ENCODE results near the gene MIAT. TPM values are rescaled to one million over a fixed set of nuclear protein-coding genes. Genes with fewer than 3 reads are reported as not detected.

MIAT gene
- total and polyA plus RNA-seq, 9 of the 15 experiments (the other 6 are each of a cell fraction or from before 2014, with no cell fraction given) = 0.03 to 0.93 (median 0.34) TPM

GRCh38 chr22:26722159-26722558, 64.8 kb downstream of the MIAT start:
- Histone ChIP-seq H3K27ac (ENCODE audit: extremely low read depth, low read depth, low read length) (no peak overlapping the region), H4K20me1 (replicated peaks; ENCODE audit: control insufficient read depth, insufficient read depth, low read length) (no peaks in the 10 kb centered on the region), H3K4me1 (replicated peaks in 1 of 2; ENCODE audit: control insufficient read depth in 2 of 2, insufficient read depth in 2 of 2, low read length in 2 of 2) (no peaks in the 10 kb centered on the region), H3K79me2 (ENCODE audit: control insufficient read depth, insufficient read depth, low read length) (no peaks in the 10 kb centered on the region), H3K4me2 (ENCODE audit: insufficient read depth, low read length) (no peak overlapping the region), H3K9me3 (replicated peaks; ENCODE audit: control insufficient read depth, insufficient read depth, low read depth, low read length) (no peaks in the 10 kb centered on the region), H3K4me3 (no peak overlapping the region), H3K9me1 (ENCODE audit: control insufficient read depth, insufficient read depth, low read length) (no peaks in the 10 kb centered on the region), H2AFZ (ENCODE audit: low read depth, low read length) (no peak overlapping the region), H3K36me3 (ENCODE audit: control insufficient read depth, insufficient read depth, low read length) (no peaks in the 10 kb centered on the region; the same call in 2 of the 3 replicates), H3K9ac (ENCODE audit: insufficient read depth in 1 of 2, low read depth in 2 of 2, low read length in 2 of 2) (no peak overlapping the region), H3K27me3 (ENCODE audit: control insufficient read depth in 2 of 2, insufficient read depth in 2 of 2, low read length in 2 of 2) (no peaks in the 10 kb centered on the region)
- WGBS (ENCODE audit: insufficient coverage, low coverage, missing lambda C conversion rate) = 56% methylated on average over 3 of the region's 3 CpGs
- FAIRE-seq (no peak), DNase-seq (ENCODE audit: extremely low read depth in 1 of 4, low spot score in 3 of 4) (no peak), ATAC-seq (no peak)
- TF ChIP-seq, protein P1, sequence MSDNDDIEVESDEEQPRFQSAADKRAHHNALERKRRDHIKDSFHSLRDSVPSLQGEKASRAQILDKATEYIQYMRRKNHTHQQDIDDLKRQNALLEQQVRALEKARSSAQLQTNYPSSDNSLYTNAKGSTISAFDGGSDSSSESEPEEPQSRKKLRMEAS (CRISPR knock-in tag; IDR thresholded peaks at IDR 0.05) = no peak
- TF ChIP-seq SMARCA5 (IDR thresholded peaks at IDR 0.05) = no peak
- TF ChIP-seq NUFIP1 (IDR thresholded peaks at IDR 0.05; ENCODE audit: partially characterized antibody) = no peak
- TF ChIP-seq CBFB (CRISPR knock-in tag; IDR thresholded peaks at IDR 0.05) = no peak
- TF ChIP-seq BCLAF1 (IDR thresholded peaks at IDR 0.05; ENCODE audit: borderline replicate concordance in 1 of 2, control insufficient read depth in 1 of 2, low read depth in 2 of 2, low read length in 1 of 2) = no peak
- no peak for TF ChIP-seq MYNN (IDR thresholded peaks at IDR 0.05)
- no peak for TF ChIP-seq MYNN (CRISPR knock-in tag; IDR thresholded peaks at IDR 0.05)
- TF ChIP-seq EGR1 (conservative IDR thresholded peaks at IDR 0.05) = no peak
- TF ChIP-seq BRF1 (IDR thresholded peaks at IDR 0.05; ENCODE audit: borderline replicate concordance, extremely low read depth, insufficient read length) = no peak
- no peak for TF ChIP-seq ZBTB7A (IDR thresholded peaks at IDR 0.05; ENCODE audit: borderline replicate concordance, control insufficient read depth, low read depth, low read length)
- CTCF ChIA-PET (ENCODE audit: low intra/inter-chr PET ratio) = no interaction called here
- POLR2A ChIA-PET = no interaction called here
- BruUV-seq (replicated peaks) = no TSS peak
- in situ Hi-C loops (cut with MboI) = no loop called here
- intact Hi-C loops (cut with micrococcal nuclease) = no loop called here
